Thyroid gland (tissue), 4 donors: ENCODE results near the gene USP34. TPM values are rescaled to one million over a fixed set of nuclear protein-coding genes. Genes with fewer than 3 reads are reported as not detected.
A peak's percentile ranks its signal among the peaks of the same experiment; 100 is the strongest.

Experiments
- DNase-seq, 2 donors: peaks; one replicate each; pipeline ENCODE4 v3.0.0-alpha.2; 2019
- H3K27ac ChIP-seq, 3 donors: fragments of 200-600 bp; sonication (generic); 1 replicate in 2 of 3; 2 replicates in 1 of 3; pipeline ENCODE4 v1.5.1; 2016 to 2019; ENCODE audit warnings: mild to moderate bottlenecking in 1 of 3, moderate library complexity in 1 of 3
- H3K27me3 ChIP-seq: fragments of 200-600 bp; sonication (generic); one replicate; pipeline ENCODE4 v1.5.1; 2019
- H3K36me3 ChIP-seq, 2 donors: fragments of 200-600 bp; sonication (generic); one replicate each; pipeline ENCODE4 v1.5.1; 2016 to 2019
- H3K4me1 ChIP-seq, 2 donors: fragments of 200-600 bp; sonication (generic); one replicate each; pipeline ENCODE4 v1.5.1; 2017 to 2019
- H3K4me3 ChIP-seq, 3 donors: fragments of 200-600 bp; sonication (generic); replicated peaks in 1 of 3; 1 replicate in 2 of 3; 2 replicates in 1 of 3; pipeline ENCODE4 v1.5.1; 2016; ENCODE audit warnings: mild to moderate bottlenecking in 1 of 3
- H3K9me3 ChIP-seq: fragments of 200-600 bp; sonication (generic); one replicate; pipeline ENCODE4 v1.5.1; 2017
- CTCF ChIP-seq, 6 experiments: fragments of 200-600 bp in 3 of 6; fragments of 450-650 bp in 3 of 6; sonication (generic) in 3 of 6; IDR thresholded peaks; one replicate each; pipeline ENCODE4 v1.5.1; 2016 to 2019; ENCODE audit warnings: antibody characterized with exemption in 6 of 6, mild to moderate bottlenecking in 2 of 6, inconsistent platforms in 1 of 6, moderate library complexity in 1 of 6
- POLR2A ChIP-seq, 2 donors: fragments of 450-650 bp; IDR thresholded peaks; one replicate each; pipeline ENCODE4 v1.6.1; 2017; ENCODE audit warnings: antibody characterized with exemption in 2 of 2, mild to moderate bottlenecking in 2 of 2, moderate library complexity in 1 of 2
- WGBS, 2 donors: methylation state at CpG; one replicate each; pipeline ENCODE4 v1.1.5; 2017; 5-methylcytosine and 5-hydroxymethylcytosine counted together
- intact Hi-C: fragments of 100-400 bp; cut with DNase I; formaldehyde crosslinking; loops from one replicate; pipeline ENCODE4 v1.15.1; 2023
- total RNA-seq, 4 donors: library from RNA; depleted of rRNA; stranded (reverse); fragments of >200 nt; gene quantifications; one replicate each; pipeline ENCODE4 v1.2.3, GENCODE V29; 2016

USP34 gene
- total RNA-seq, 4 donors from 2014 or later = 171 to 271 (median 231) TPM

GRCh38 chr2:61178603-61179545, 292.0 kb downstream of the USP34 start:
- Histone ChIP-seq H3K9me3 (no peaks in the 10 kb centered on the region), H3K4me1 (peaks cover 34 to 42% of the 10 kb centered on the region in 2 donors), H3K36me3 (peaks cover 14 to 17% of the 10 kb centered on the region in 2 donors), H3K27ac (peak overlapping the region; percentile 96 to 100 (median 99)), H3K4me3 (peak overlapping the region in 1 of 3 donors; percentile 80), H3K27me3 (no peaks in the 10 kb centered on the region)
- intact Hi-C loops = loop anchor here (10.0 kb wide), 1 partner anchor 586 kb away; no protein-coding TSS in a partner anchor
- TF ChIP-seq CTCF (IDR thresholded peaks at IDR 0.05) (no peak), POLR2A (IDR thresholded peaks at IDR 0.05) (no peak)
- WGBS, 2 donors = 76 to 81% methylated on average over 22 of the region's 22 CpGs
- DNase-seq = peak; percentile 82 to 83

GRCh38 chr2:61177727-61178549, 292.9 kb downstream of the USP34 start:
- H3K4me1 ChIP-seq = peaks cover 34 to 42% of the 10 kb centered on the region in 2 donors
- peak; percentile 17 to 19 for DNase-seq

GRCh38 chr2:61176755-61177726, 293.8 kb downstream of the USP34 start:
- H3K9me3 ChIP-seq = no peaks in the 10 kb centered on the region
- H3K36me3 ChIP-seq = peaks cover 0 to 7% of the 10 kb centered on the region in 2 donors
- peak overlapping the region; percentile 96 to 100 (median 99) for H3K27ac ChIP-seq
- peak; percentile 73 to 92 for TF ChIP-seq POLR2A (IDR thresholded peaks at IDR 0.05)
- peak in 3 of 6 experiments; percentile 11 to 14 (median 14) for TF ChIP-seq CTCF (IDR thresholded peaks at IDR 0.05)
- no peaks in the 10 kb centered on the region for H3K27me3 ChIP-seq
- peak; percentile 95 to 96 for DNase-seq
- H3K4me1 ChIP-seq = peaks cover 31 to 41% of the 10 kb centered on the region in 2 donors
- WGBS, 2 donors = 1% methylated on average over 26 to 33 of the region's 111 CpGs
- H3K4me3 ChIP-seq = peak overlapping the region; percentile 73 to 93 (median 80)
- intact Hi-C loops = loop anchor here (10.0 kb wide), 1 partner anchor 588 kb away; no protein-coding TSS in a partner anchor

More at GRCh38 chr2:61177727-61178549, 292.9 kb downstream of the USP34 start:
- H3K9me3 ChIP-seq = no peaks in the 10 kb centered on the region
- H3K4me3 ChIP-seq = peak overlapping the region; percentile 44 to 80 (median 73)
- peak overlapping the region; percentile 96 to 100 (median 99) for H3K27ac ChIP-seq
- no peaks in the 10 kb centered on the region for H3K27me3 ChIP-seq
- peaks cover 5 to 7% of the 10 kb centered on the region in 2 donors for H3K36me3 ChIP-seq
- intact Hi-C loops = loop anchor here (10.0 kb wide), 1 partner anchor 587 kb away; no protein-coding TSS in a partner anchor
- 37 to 43% methylated on average over 17 to 20 of the region's 45 CpGs for WGBS, 2 donors
- TF ChIP-seq POLR2A (IDR thresholded peaks at IDR 0.05) (no peak), CTCF (IDR thresholded peaks at IDR 0.05) (no peak)

- TF ChIP-seq POLR2A (IDR thresholded peaks at IDR 0.05) (no peak), CTCF (IDR thresholded peaks at IDR 0.05) (no peak)
- 85 to 89% methylated on average over 8 of the region's 8 CpGs for WGBS, 2 donors
- Histone ChIP-seq H3K27me3 (no peaks in the 10 kb centered on the region), H3K4me1 (peaks cover 21% of the 10 kb centered on the region in 2 donors), H3K36me3 (no peaks in the 10 kb centered on the region), H3K9me3 (no peaks in the 10 kb centered on the region), H3K4me3 (no peak overlapping the region), H3K27ac (no peak overlapping the region)
- intact Hi-C loops = loop anchor here (10.0 kb wide), 1 partner anchor 590 kb away; no protein-coding TSS in a partner anchor
- DNase-seq = no peak
Observed at GRCh38 chr2:61175036-61175435, 295.9 kb downstream of the USP34 start.
